GM23338 (cell line): Measurements from ENCODE around the gene ANKRD44. TPM values are rescaled to one million over a fixed set of nuclear protein-coding genes. Genes with fewer than 3 reads are reported as not detected.

ENCODE experiments used
- ATAC-seq: fragments of 200-7000 bp; cut with Tn5 transposase; 3 replicates; pipeline ENCODE4 v1.9.1; 2020
- DNase-seq: peaks from one replicate; pipeline ENCODE4 v3.0.0-alpha.2; 2015; ENCODE audit warnings: low spot score
- H2AFZ ChIP-seq: fragments of 200-600 bp; sonication (generic); 2 replicates; pipeline ENCODE4 v1.8.0; 2016; ENCODE audit warnings: antibody characterized with exemption, mild to moderate bottlenecking, moderate library complexity
- H3F3A ChIP-seq: fragments of 200-600 bp; sonication (generic); replicated peaks from 2 replicates; pipeline ENCODE4 v1.8.0; 2017; ENCODE audit warnings: antibody characterized with exemption, mixed run types, low read depth
- H3K27ac ChIP-seq: fragments of 200-600 bp; sonication (generic); 2 replicates; pipeline ENCODE4 v1.6.1; 2016; ENCODE audit warnings: low read depth
- H3K27me3 ChIP-seq: fragments of 200-600 bp; sonication (generic); 2 replicates; pipeline ENCODE4 v1.8.0; 2016; ENCODE audit warnings: mild to moderate bottlenecking, mixed run types, moderate library complexity; ENCODE audit not compliant: insufficient read depth
- H3K36me3 ChIP-seq: fragments of 200-600 bp; sonication (generic); 2 replicates; pipeline ENCODE4 v1.8.0; 2016; ENCODE audit warnings: mild to moderate bottlenecking; ENCODE audit not compliant: insufficient read depth
- H3K4me1 ChIP-seq: fragments of 200-600 bp; sonication (generic); 2 replicates; pipeline ENCODE4 v1.8.0; 2016; ENCODE audit warnings: mild to moderate bottlenecking, moderate library complexity; ENCODE audit not compliant: insufficient read depth
- H3K4me2 ChIP-seq: fragments of 200-600 bp; sonication (generic); 2 replicates; pipeline ENCODE4 v1.7.1; 2017; ENCODE audit warnings: mixed run types
- H3K4me3 ChIP-seq: fragments of 200-600 bp; sonication (generic); 2 replicates; pipeline ENCODE4 v1.6.1; 2016; ENCODE audit warnings: mixed run types
- H3K79me2 ChIP-seq: fragments of 200-600 bp; sonication (generic); replicated peaks from 2 replicates; pipeline ENCODE4 v1.8.0; 2017; ENCODE audit warnings: mild to moderate bottlenecking; ENCODE audit not compliant: insufficient read depth
- H3K9me2 ChIP-seq: fragments of 200-600 bp; sonication (generic); 2 replicates; pipeline ENCODE4 v1.8.0; 2017; ENCODE audit not compliant: insufficient read depth
- H4K20me1 ChIP-seq: fragments of 200-600 bp; sonication (generic); replicated peaks from 2 replicates; pipeline ENCODE4 v1.8.0; 2017; ENCODE audit warnings: mild to moderate bottlenecking; ENCODE audit not compliant: insufficient read depth
- H3K27ac Mint-ChIP-seq: 2 replicates; pipeline ENCODE4 v1.8.0; 2020; ENCODE audit warnings: inconsistent platforms, mild to moderate bottlenecking, moderate library complexity, mixed read lengths
- H3K27me3 Mint-ChIP-seq: 3 replicates; pipeline ENCODE4 v1.8.0; 2022; ENCODE audit warnings: low read depth, mild to moderate bottlenecking, moderate library complexity, mixed read lengths, inconsistent platforms; ENCODE audit not compliant: insufficient read depth, poor library complexity
- H3K36me3 Mint-ChIP-seq: 3 replicates; pipeline ENCODE4 v1.8.0; 2021; ENCODE audit warnings: low read depth, mild to moderate bottlenecking, inconsistent platforms, moderate library complexity, mixed read lengths
- H3K4me1 Mint-ChIP-seq: 3 replicates; pipeline ENCODE4 v1.8.0; 2020; ENCODE audit warnings: mild to moderate bottlenecking, inconsistent platforms, mixed read lengths
- H3K4me3 Mint-ChIP-seq: 3 replicates; pipeline ENCODE4 v1.8.0; 2021; ENCODE audit warnings: moderate library complexity, mild to moderate bottlenecking, inconsistent platforms, mixed read lengths
- H3K9me3 Mint-ChIP-seq: 3 replicates; pipeline ENCODE4 v1.8.0; 2020; ENCODE audit warnings: moderate library complexity, mild to moderate bottlenecking, inconsistent platforms, mixed read lengths
- CREB1 ChIP-seq: fragments of 250-450 bp; sonication (Bioruptor Pico); IDR thresholded peaks from 2 replicates; pipeline ENCODE4 v1.5.0; 2020; ENCODE audit warnings: low read depth, mild to moderate bottlenecking, moderate library complexity
- CTCF ChIP-seq, 2 experiments: fragments of 200-600 bp in 1 of 2; sonication (generic) in 1 of 2; conservative IDR thresholded peaks; 2 replicates each; pipeline versions ENCODE4 v1.5.1 to v1.6.1; 2016 to 2017; ENCODE audit warnings: antibody characterized with exemption in 2 of 2, low read depth in 2 of 2, mild to moderate bottlenecking in 2 of 2, moderate library complexity in 1 of 2
- ETS1 ChIP-seq: IDR thresholded peaks from 2 replicates; pipeline ENCODE4 v1.6.1; 2016; ENCODE audit warnings: antibody characterized with exemption
- EZH2 ChIP-seq: fragments of 200-600 bp; sonication (generic); IDR thresholded peaks from one replicate; pipeline ENCODE4 v1.8.0; 2017; ENCODE audit warnings: antibody characterized with exemption, mild to moderate bottlenecking, low read depth; ENCODE audit not compliant: unreplicated experiment
- EZH2phosphoT487 ChIP-seq: fragments of 200-600 bp; sonication (generic); IDR thresholded peaks from one replicate; pipeline ENCODE4 v1.8.1; 2018; ENCODE audit warnings: antibody characterized with exemption; ENCODE audit not compliant: unreplicated experiment
- JUNB ChIP-seq: IDR thresholded peaks from one replicate; pipeline ENCODE4 v1.6.1; 2016; ENCODE audit warnings: antibody characterized with exemption; ENCODE audit not compliant: unreplicated experiment
- NANOG ChIP-seq: IDR thresholded peaks from 2 replicates; pipeline ENCODE4 v1.6.1; 2016; ENCODE audit warnings: antibody characterized with exemption, borderline replicate concordance
- POLR2AphosphoS5 ChIP-seq: IDR thresholded peaks from 2 replicates; pipeline ENCODE4 v1.6.1; 2016; ENCODE audit warnings: antibody characterized with exemption, low read depth
- REST ChIP-seq: IDR thresholded peaks from one replicate; pipeline ENCODE4 v1.6.1; 2018; ENCODE audit warnings: antibody characterized with exemption; ENCODE audit not compliant: unreplicated experiment
- STAT1 ChIP-seq: IDR thresholded peaks from one replicate; pipeline ENCODE4 v1.6.1; 2016; ENCODE audit warnings: antibody characterized with exemption; ENCODE audit not compliant: unreplicated experiment
- ZNF114 ChIP-seq: fragments of 250-450 bp; sonication (Bioruptor Pico); IDR thresholded peaks from 2 replicates; pipeline ENCODE4 v1.5.0; 2020; ENCODE audit warnings: mild to moderate bottlenecking, moderate library complexity
- ZNF331 ChIP-seq: fragments of 250-450 bp; sonication (Bioruptor Pico); IDR thresholded peaks from 2 replicates; pipeline ENCODE4 v1.5.0; 2020; ENCODE audit warnings: low read depth, mild to moderate bottlenecking, moderate library complexity
- ZNF462 ChIP-seq: fragments of 250-450 bp; sonication (Bioruptor Pico); IDR thresholded peaks from 2 replicates; pipeline ENCODE4 v1.5.0; 2020; ENCODE audit warnings: mild to moderate bottlenecking, moderate library complexity
- polyA plus RNA-seq: library from polyadenylated mRNA; unstranded; fragments of >200 nt; fragmentation: Nextera tagmentation; extraction: Ambion mirVana; gene quantifications from 2 replicates; pipeline ENCODE4 v1.2.1, GENCODE V29; 2016
- total RNA-seq: library from RNA; depleted of rRNA; stranded (reverse); fragments of >200 nt; shearing (Covaris generic); gene quantifications from 2 replicates; pipeline ENCODE4 v1.2.3, GENCODE V29; 2014

Gene ANKRD44
- total and polyA plus RNA-seq, 2 experiments from 2014 or later: 0.44 to 0.56 TPM

- Histone ChIP-seq H4K20me1 (no peaks in the 10 kb centered on the region), H2AFZ (no peak overlapping the region), H3K4me2 (no peak overlapping the region), H3K27ac (no peak overlapping the region), H3K36me3 (no peaks in the 10 kb centered on the region), H3K4me1 (0 out of 2 replicates have a peak, but pooled peaks cover 3% of the 10 kb centered on the region), H3K4me3 (no peak overlapping the region), H3K9me2 (no peaks in the 10 kb centered on the region), H3F3A (no peaks in the 10 kb centered on the region), H3K27me3 (no peaks in the 10 kb centered on the region), H3K79me2 (no peaks in the 10 kb centered on the region)
- no peaks in the 10 kb centered on the region for H3K27me3 Mint-ChIP-seq
- H3K27ac Mint-ChIP-seq: no peak overlapping the region
- TF ChIP-seq EZH2phosphoT487 (no peak), POLR2AphosphoS5 (no peak), STAT1 (no peak), ZNF114 (no peak), NANOG (no peak), JUNB (no peak), CREB1 (CRISPR knock-in tag) (no peak), ETS1 (no peak), CTCF (conservative IDR thresholded peaks at IDR 0.05; ENCODE audit: low read depth in 2 of 2) (no peak), ZNF331 (no peak), REST (no peak), ZNF462 (CRISPR knock-in tag) (no peak), EZH2 (no peak)
- no peaks in the 10 kb centered on the region for H3K36me3 Mint-ChIP-seq
- no peak overlapping the region for H3K4me3 Mint-ChIP-seq
- no peaks in the 10 kb centered on the region for H3K9me3 Mint-ChIP-seq
- H3K4me1 Mint-ChIP-seq: peaks cover 5% of the 10 kb centered on the region; the same call in 2 of the 3 replicates
- ATAC-seq: no peak
- DNase-seq: no peak
Observed at GRCh38 chr2:197258580-197258979, 52.0 kb downstream of the ANKRD44 start.
